RWPE1 (cell line): Measurements from ENCODE around the gene TMEM101.

Experiments
- CTCF ChIA-PET: fragments of 350-600 bp; sonication (Branson Sonifier 250); formaldehyde crosslinking; extraction: SDS; loops from one replicate; lab custom pipeline; 2021; lab: Yijun Ruan, JAX
- POLR2A ChIA-PET: fragments of 400-600 bp; formaldehyde crosslinking; extraction: SDS; loops from one replicate; lab custom pipeline; 2020; ENCODE audit warnings: antibody characterized with exemption; ENCODE audit not compliant: low non-redundant PET; lab: Yijun Ruan, JAX
- DNase-seq: peaks from one replicate; pipeline ENCODE4 v3.0.0; 2012; ENCODE audit warnings: low spot score
- H3K27ac ChIP-seq: fragments of 450-650 bp; 2 replicates; pipeline ENCODE4 v1.5.1; 2017
- TF ChIP-seq, protein P1 (sequence below): fragments of 450-650 bp; conservative IDR thresholded peaks from 2 replicates; pipeline ENCODE4 v1.5.1; 2017; ENCODE audit warnings: low read depth, mild to moderate bottlenecking

The TMEM101 gene

DNA sequence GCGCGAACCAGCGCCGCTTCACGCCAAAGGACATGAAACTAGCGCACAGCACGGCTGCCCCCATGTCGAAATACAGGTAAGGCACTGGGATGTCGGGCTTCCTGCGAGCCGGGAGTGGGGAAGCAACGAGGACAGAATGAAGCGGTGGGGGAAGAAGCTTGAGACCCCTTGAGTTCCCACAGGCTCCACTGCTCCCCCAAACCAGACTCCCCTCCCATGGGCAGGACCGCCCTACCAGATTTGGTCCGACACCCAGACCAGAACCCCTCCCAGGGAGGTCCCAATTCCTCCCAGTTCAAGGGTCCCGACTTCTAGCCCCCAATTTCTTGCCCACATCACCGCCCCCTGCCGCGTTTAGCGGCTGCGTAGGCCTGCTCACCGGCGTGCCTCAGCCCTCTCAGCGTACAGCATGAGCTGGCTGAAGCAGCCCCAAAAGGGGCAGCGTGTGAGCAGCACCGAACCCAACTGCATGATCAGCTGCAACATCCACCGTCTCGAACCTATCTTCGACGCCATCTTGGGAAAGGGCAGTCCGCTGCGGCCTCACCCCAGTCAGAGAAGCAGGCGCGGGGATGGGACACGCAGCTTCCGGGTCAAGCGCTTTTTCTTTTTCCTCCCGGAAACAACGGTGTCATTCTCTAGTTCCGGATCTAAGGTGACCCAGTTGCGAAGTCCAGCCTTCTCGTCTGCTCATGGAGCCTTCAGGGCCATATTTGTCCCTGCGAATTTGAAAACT, at the start of gene TMEM101:
Gene TMEM101, minus strand, starts transcription at position 527 of the 736 bp plus-strand sequence. Its CDS starts 11 bp downstream, at position 516.
- DNase-seq = peak; percentile 96
- H3K27ac ChIP-seq = peak within 1 kb of the TSS; percentile 80
- POLR2A ChIA-PET = no interaction called here
- TF ChIP-seq, protein P1, sequence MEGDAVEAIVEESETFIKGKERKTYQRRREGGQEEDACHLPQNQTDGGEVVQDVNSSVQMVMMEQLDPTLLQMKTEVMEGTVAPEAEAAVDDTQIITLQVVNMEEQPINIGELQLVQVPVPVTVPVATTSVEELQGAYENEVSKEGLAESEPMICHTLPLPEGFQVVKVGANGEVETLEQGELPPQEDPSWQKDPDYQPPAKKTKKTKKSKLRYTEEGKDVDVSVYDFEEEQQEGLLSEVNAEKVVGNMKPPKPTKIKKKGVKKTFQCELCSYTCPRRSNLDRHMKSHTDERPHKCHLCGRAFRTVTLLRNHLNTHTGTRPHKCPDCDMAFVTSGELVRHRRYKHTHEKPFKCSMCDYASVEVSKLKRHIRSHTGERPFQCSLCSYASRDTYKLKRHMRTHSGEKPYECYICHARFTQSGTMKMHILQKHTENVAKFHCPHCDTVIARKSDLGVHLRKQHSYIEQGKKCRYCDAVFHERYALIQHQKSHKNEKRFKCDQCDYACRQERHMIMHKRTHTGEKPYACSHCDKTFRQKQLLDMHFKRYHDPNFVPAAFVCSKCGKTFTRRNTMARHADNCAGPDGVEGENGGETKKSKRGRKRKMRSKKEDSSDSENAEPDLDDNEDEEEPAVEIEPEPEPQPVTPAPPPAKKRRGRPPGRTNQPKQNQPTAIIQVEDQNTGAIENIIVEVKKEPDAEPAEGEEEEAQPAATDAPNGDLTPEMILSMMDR = no peak
- CTCF ChIA-PET = interaction anchor here (1.7 kb wide), 1 partner anchor 70 kb away, joined by 4 read pairs; no protein-coding TSS in a partner anchor

DNA sequence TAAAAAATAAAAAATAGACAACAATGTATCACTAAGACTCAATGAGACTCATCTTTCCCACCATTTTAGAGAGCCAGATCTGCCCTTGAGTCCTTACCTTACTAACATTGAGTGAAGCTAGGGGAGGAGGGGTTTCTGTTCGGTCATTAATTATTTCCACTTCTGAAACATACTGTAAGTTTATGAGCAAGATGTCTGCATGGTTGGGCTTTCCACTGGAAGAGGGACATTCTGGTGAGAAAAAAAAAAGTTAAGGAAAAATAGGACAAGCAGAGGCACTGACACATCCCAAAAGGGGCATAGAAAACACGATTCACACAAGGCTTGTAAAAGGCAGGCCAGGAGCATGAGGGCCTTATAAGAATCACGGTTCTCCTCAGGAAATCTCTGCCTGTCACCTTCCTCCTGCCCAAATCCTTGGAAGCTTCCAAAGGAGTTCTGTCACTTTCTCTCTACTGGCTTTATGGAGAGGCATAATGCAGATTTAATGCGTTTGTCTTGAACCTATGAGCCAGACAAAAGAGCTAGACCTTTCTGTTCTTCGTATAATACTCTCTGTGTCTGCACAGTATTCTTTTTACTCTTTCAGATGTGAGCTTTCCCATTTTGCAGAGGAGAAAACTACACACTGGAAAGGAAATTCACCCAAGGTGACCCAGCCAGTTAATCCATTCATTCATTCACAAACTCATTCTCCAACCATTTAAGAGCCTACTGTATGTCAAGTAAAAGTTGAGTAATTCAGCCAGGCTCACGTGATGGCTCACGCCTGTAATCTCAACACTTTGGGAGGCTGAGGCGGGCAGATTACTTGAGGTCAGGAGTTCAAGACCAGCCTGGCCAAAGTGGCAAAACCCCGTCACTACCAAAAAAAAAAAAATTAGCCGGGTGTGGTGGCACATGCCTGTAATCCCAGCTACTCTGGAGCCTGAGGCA, 49.2 kb upstream of the TMEM101 start:
- no peak for DNase-seq
- CTCF ChIA-PET = interaction anchor here (0.6 kb wide), 1 partner anchor 21 kb away, joined by 4 read pairs; no protein-coding TSS in a partner anchor
- TF ChIP-seq, protein P1 = no peak
- peak overlapping the region; percentile 95 for H3K27ac ChIP-seq
- POLR2A ChIA-PET = no interaction called here

DNA sequence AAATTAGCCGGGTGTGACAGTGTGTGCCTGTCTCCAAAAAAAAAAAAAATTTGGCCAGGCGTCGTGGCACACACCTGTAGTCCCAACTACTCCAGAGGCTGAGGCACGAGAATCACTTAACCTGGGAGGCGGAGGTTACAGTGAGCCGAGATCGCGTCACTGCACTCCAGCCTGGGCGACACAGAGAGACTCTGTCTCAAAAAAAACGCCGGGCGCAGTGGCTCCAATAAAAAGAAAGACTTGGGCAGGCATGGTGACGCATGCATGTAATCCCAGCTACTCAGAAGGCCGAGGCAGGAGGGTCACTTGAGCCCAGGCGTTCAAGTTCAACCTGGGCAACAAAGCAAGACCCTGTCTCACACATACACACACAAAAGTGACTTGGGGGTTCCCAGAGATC, 48.1 kb upstream of the TMEM101 start:
- DNase-seq = no peak
- CTCF ChIA-PET = interaction anchor here (0.6 kb wide), 1 partner anchor 22 kb away, joined by 4 read pairs; no protein-coding TSS in a partner anchor
- TF ChIP-seq, protein P1 = no peak
- no peak overlapping the region for H3K27ac ChIP-seq
- POLR2A ChIA-PET = no interaction called here

DNA sequence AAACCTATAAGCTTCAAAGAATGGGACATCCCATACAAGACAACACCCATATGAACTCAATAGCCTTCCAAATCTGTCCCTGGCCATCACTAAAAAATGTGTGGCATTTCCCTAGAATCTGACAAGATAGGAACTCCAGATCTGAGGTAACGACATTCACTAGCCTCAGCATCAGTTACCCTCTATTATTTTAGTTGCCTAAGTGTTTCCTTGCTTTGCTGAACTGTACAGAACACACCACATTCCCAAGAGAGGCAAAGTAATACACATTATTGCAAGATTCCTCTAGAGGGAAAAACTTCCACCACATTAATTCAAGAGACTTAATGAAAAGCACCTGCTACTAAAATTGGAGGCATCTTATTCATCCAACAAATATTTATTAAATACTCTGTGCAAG, 46.7 kb upstream of the TMEM101 start:
- no peak for DNase-seq
- TF ChIP-seq, protein P1 = no peak
- H3K27ac ChIP-seq = no peak overlapping the region
- ChIA-PET CTCF (no interaction called here), POLR2A (interaction anchor here (0.6 kb wide), 1 partner anchor 122 kb away, joined by 4 read pairs; no protein-coding TSS in a partner anchor)

DNA sequence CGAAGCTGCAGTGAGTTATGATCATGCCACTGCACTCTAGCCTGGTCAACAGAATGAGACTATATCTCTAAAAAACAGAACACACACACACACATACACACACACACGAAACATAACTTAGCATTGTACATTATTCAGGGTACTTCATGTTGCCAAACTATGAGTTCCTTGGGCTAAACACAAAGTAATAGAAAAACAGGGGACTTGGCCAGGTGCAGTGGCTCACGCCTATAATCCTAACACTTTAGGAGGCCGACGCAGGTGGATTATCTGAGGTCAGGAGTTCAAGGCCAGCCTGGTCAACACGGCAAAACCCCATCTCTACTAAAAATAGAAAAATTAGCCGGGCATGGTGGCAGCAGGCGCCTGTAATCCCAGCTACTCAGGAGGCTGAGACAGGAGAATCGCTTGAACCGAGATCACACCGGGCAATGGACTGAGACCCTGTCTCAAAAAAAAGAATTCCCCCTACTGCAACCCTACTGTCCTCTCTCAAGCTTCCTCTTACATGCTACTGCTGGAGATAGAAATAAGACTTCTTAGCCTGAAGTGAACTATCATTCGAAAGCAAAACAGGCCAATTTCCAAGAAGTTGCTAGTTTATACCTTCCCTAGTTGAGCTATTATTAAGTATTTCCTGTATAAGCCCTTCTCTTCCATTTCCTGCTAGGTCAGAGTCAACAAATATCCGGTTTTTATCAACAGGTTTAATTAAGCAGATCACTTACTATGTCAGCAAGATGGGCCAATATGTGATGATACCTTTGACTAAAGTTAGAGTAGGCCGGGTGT, 44.5 kb upstream of the TMEM101 start:
- TF ChIP-seq, protein P1 = no peak
- DNase-seq = no peak
- POLR2A ChIA-PET = interaction anchor here (0.5 kb wide), 1 partner anchor 82 kb away, joined by 5 read pairs; no protein-coding TSS in a partner anchor
- CTCF ChIA-PET = no interaction called here
- no peak overlapping the region for H3K27ac ChIP-seq
